ENCODE results near the gene IGSF3.
"Not testable (repeated sequence)": the region's sequence is repeated elsewhere in the genome, so short reads cannot be mapped to it uniquely, and the experiment has no call there.

The IGSF3 gene

DNA sequence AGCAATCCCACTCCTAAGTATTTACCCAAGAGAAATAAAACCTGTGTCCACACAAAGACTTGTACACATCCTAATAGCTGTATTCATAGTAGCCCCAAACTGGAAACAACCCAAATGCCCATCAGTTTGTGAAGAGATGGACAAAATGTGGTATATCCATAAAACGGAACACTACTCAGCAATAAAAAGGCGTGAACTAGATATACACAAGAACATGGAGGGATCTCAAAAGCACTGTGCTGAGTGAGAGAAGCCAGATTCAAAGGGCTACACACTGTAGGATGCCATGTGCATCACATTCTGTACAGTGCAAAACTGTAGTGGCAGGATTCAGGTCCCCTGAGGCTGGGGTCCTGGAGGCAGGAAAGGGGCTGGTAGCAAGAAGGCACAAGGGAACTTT lies 22.5 kb downstream of the IGSF3 start:
- not testable (repeated sequence) for DNase-seq; H3K18ac ChIP-seq (ENCODE audit: low read length); H3K36me3 ChIP-seq (ENCODE audit: control insufficient read depth in 1 of 2, insufficient read depth in 2 of 2, low read length in 2 of 2); H3K4me2 ChIP-seq (ENCODE audit: low read length); H3K27me3 ChIP-seq (ENCODE audit: insufficient read depth, low read length); H4K91ac ChIP-seq (ENCODE audit: low read depth, low read length); H3K9ac ChIP-seq (ENCODE audit: low read length); H3K9me3 ChIP-seq (ENCODE audit: insufficient read depth, low read depth, low read length); H3K23ac ChIP-seq (ENCODE audit: low read length); H3K4me3 ChIP-seq (ENCODE audit: low read depth, low read length); H3K27ac ChIP-seq (ENCODE audit: low read depth, low read length); H4K8ac ChIP-seq (ENCODE audit: low read depth, low read length); H4K12ac ChIP-seq (ENCODE audit: low read depth, low read length); H2BK120ac ChIP-seq (ENCODE audit: insufficient read depth, low read length, poor library complexity); H2AFZ ChIP-seq (ENCODE audit: insufficient read depth, low read length, poor library complexity)
- Histone ChIP-seq H3K4ac (ENCODE audit: low read depth, low read length) (peak overlapping the region; percentile 73), H3K14ac (ENCODE audit: low read length) (peak overlapping the region; percentile 51), H3K79me2 (ENCODE audit: control insufficient read depth, insufficient read depth, low read length, poor library complexity) (peaks cover 10% of the 10 kb centered on the region), H3K79me1 (ENCODE audit: low read length) (peaks cover 44% of the 10 kb centered on the region), H3K4me1 (ENCODE audit: control insufficient read depth in 1 of 2, insufficient read depth in 2 of 2, low read length in 2 of 2) (peaks cover 48 to 51% of the 10 kb centered on the region in 2 experiments), H2BK12ac (ENCODE audit: low read length) (peak overlapping the region; percentile 67), H2AK5ac (ENCODE audit: low read length) (peak overlapping the region; percentile 75), H2BK5ac (ENCODE audit: low read depth, low read length, poor library complexity) (peak overlapping the region; percentile 8)
- no CpG with 5 or more reads among the region's 2 CpGs for WGBS (ENCODE audit: extremely low coverage, insufficient coverage, insufficient read length)

GRCh38 chr1:116644096-116644495 lies 23.4 kb downstream of the IGSF3 start:
- not testable (repeated sequence) for H3K4me3 ChIP-seq (ENCODE audit: low read depth, low read length); H2AK5ac ChIP-seq (ENCODE audit: low read length); H4K8ac ChIP-seq (ENCODE audit: low read depth, low read length); H4K12ac ChIP-seq (ENCODE audit: low read depth, low read length); H3K4me2 ChIP-seq (ENCODE audit: low read length); H2AFZ ChIP-seq (ENCODE audit: insufficient read depth, low read length, poor library complexity); H3K23ac ChIP-seq (ENCODE audit: low read length); H3K4ac ChIP-seq (ENCODE audit: low read depth, low read length); H3K36me3 ChIP-seq (ENCODE audit: control insufficient read depth in 1 of 2, insufficient read depth in 2 of 2, low read length in 2 of 2); H3K9ac ChIP-seq (ENCODE audit: low read length); H3K9me3 ChIP-seq (ENCODE audit: insufficient read depth, low read depth, low read length); H2BK5ac ChIP-seq (ENCODE audit: low read depth, low read length, poor library complexity); H3K27me3 ChIP-seq (ENCODE audit: insufficient read depth, low read length)
- Histone ChIP-seq H3K79me1 (ENCODE audit: low read length) (peaks cover 39% of the 10 kb centered on the region), H3K79me2 (ENCODE audit: control insufficient read depth, insufficient read depth, low read length, poor library complexity) (peaks cover 12% of the 10 kb centered on the region), H2BK12ac (ENCODE audit: low read length) (peak overlapping the region; percentile 73), H2BK120ac (ENCODE audit: insufficient read depth, low read length, poor library complexity) (peak overlapping the region; percentile 67), H3K18ac (ENCODE audit: low read length) (peak overlapping the region; percentile 85), H4K91ac (ENCODE audit: low read depth, low read length) (peak overlapping the region; percentile 53), H3K14ac (ENCODE audit: low read length) (peak overlapping the region; percentile 77), H3K27ac (ENCODE audit: low read depth, low read length) (peak overlapping the region; percentile 92), H3K4me1 (ENCODE audit: control insufficient read depth in 1 of 2, insufficient read depth in 2 of 2, low read length in 2 of 2) (peaks cover 45 to 46% of the 10 kb centered on the region in 2 experiments)
- peak; percentile 30 to 46 for DNase-seq
- no CpG with 5 or more reads among the region's 5 CpGs for WGBS (ENCODE audit: extremely low coverage, insufficient coverage, insufficient read length)

DNA sequence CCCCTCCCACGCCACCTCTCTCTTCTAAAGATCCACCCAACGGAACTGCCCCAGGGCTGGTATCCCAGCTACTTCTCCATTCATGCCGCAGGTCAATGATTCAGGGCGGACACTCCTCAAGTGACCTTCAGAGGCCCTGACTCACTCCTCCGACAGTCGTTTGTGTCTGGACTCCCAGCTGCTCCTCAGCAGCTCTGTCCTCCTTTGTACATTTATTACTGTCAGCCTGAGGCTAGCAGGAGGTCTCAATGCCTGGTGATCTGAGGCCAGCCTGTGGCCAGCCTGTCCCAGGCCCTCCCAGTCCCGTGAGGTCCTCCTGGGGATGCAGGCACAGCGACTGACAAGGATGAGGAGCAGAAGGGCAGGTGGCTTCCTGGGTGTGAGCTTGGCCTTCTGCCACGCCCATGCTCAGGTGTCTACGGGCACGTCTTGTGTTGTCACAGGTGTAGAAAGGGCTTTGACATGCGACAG lies 24.2 kb downstream of the IGSF3 start:
- H2AFZ ChIP-seq (ENCODE audit: insufficient read depth, low read length, poor library complexity); H3K23ac ChIP-seq (ENCODE audit: low read length); H2BK120ac ChIP-seq (ENCODE audit: insufficient read depth, low read length, poor library complexity); H4K8ac ChIP-seq (ENCODE audit: low read depth, low read length); H2BK5ac ChIP-seq (ENCODE audit: low read depth, low read length, poor library complexity); H3K27me3 ChIP-seq (ENCODE audit: insufficient read depth, low read length); H3K14ac ChIP-seq (ENCODE audit: low read length); H3K4me3 ChIP-seq (ENCODE audit: low read depth, low read length); H3K9me3 ChIP-seq (ENCODE audit: insufficient read depth, low read depth, low read length); H2BK12ac ChIP-seq (ENCODE audit: low read length); H4K91ac ChIP-seq (ENCODE audit: low read depth, low read length); H3K36me3 ChIP-seq (ENCODE audit: control insufficient read depth in 1 of 2, insufficient read depth in 2 of 2, low read length in 2 of 2); H3K9ac ChIP-seq (ENCODE audit: low read length); H4K12ac ChIP-seq (ENCODE audit: low read depth, low read length); H3K4me2 ChIP-seq (ENCODE audit: low read length); H2AK5ac ChIP-seq (ENCODE audit: low read length); H3K4ac ChIP-seq (ENCODE audit: low read depth, low read length); H3K18ac ChIP-seq (ENCODE audit: low read length): not testable (repeated sequence)
- peak; percentile 78 to 80 for DNase-seq
- peaks cover 13% of the 10 kb centered on the region for H3K79me2 ChIP-seq (ENCODE audit: control insufficient read depth, insufficient read depth, low read length, poor library complexity)
- peaks cover 38 to 40% of the 10 kb centered on the region in 2 experiments for H3K4me1 ChIP-seq (ENCODE audit: control insufficient read depth in 1 of 2, insufficient read depth in 2 of 2, low read length in 2 of 2)
- H3K27ac ChIP-seq (ENCODE audit: low read depth, low read length), result peak overlapping the region; percentile 92
- peaks cover 33% of the 10 kb centered on the region for H3K79me1 ChIP-seq (ENCODE audit: low read length)
- no CpG with 5 or more reads among the region's 12 CpGs for WGBS (ENCODE audit: extremely low coverage, insufficient coverage, insufficient read length)

- not testable (repeated sequence) for H3K23ac ChIP-seq (ENCODE audit: low read length); H2AFZ ChIP-seq (ENCODE audit: insufficient read depth, low read length, poor library complexity); H4K12ac ChIP-seq (ENCODE audit: low read depth, low read length); H3K4me3 ChIP-seq (ENCODE audit: low read depth, low read length); H3K18ac ChIP-seq (ENCODE audit: low read length); H3K4ac ChIP-seq (ENCODE audit: low read depth, low read length); H3K36me3 ChIP-seq (ENCODE audit: control insufficient read depth in 1 of 2, insufficient read depth in 2 of 2, low read length in 2 of 2); H3K9ac ChIP-seq (ENCODE audit: low read length); H2AK5ac ChIP-seq (ENCODE audit: low read length); H4K8ac ChIP-seq (ENCODE audit: low read depth, low read length); H2BK120ac ChIP-seq (ENCODE audit: insufficient read depth, low read length, poor library complexity); H3K27me3 ChIP-seq (ENCODE audit: insufficient read depth, low read length); H3K4me2 ChIP-seq (ENCODE audit: low read length); H3K9me3 ChIP-seq (ENCODE audit: insufficient read depth, low read depth, low read length); H3K14ac ChIP-seq (ENCODE audit: low read length)
- no CpG with 5 or more reads among the region's 14 CpGs for WGBS (ENCODE audit: extremely low coverage, insufficient coverage, insufficient read length)
- peak overlapping the region; percentile 72 for H3K27ac ChIP-seq (ENCODE audit: low read depth, low read length)
- H2BK12ac ChIP-seq (ENCODE audit: low read length), result peak overlapping the region; percentile 18
- H3K4me1 ChIP-seq (ENCODE audit: control insufficient read depth in 1 of 2, insufficient read depth in 2 of 2, low read length in 2 of 2), result peaks cover 36 to 38% of the 10 kb centered on the region in 2 experiments
- DNase-seq, result peak in 1 of 2 donors; percentile 36
- peaks cover 30% of the 10 kb centered on the region for H3K79me1 ChIP-seq (ENCODE audit: low read length)
- H4K91ac ChIP-seq (ENCODE audit: low read depth, low read length), result peak overlapping the region; percentile 57
- peak overlapping the region; percentile 44 for H2BK5ac ChIP-seq (ENCODE audit: low read depth, low read length, poor library complexity)
- H3K79me2 ChIP-seq (ENCODE audit: control insufficient read depth, insufficient read depth, low read length, poor library complexity), result peaks cover 13% of the 10 kb centered on the region
These were observed 24.9 kb downstream of the IGSF3 start for GRCh38 chr1:116642311-116643280.

Measured in trophoblast cell (in vitro differentiated cells and primary cell).